ENCODE data around the gene LAMA2.

Gene LAMA2

DNA sequence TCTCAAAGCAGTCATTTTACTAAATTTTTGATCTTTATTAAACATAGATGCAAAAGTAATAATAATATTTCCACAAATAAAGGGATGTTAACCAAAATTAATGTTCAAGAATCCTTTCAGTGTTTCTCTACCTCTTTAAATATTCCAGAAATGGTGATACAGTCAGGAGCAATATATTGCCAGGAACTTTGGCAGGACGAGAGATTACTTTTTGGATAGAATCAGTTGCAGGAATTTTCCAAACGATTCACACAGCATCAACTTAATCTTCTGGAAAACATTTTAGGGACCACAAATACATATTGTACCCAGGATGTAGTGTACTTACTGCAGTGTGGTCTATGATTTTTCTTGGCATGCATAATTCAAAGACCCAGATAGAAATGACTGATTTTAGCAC is 125.7 kb downstream of the LAMA2 start:
- H3K27ac ChIP-seq (ENCODE audit: low read length, poor library complexity, severe bottlenecking) = no peak overlapping the region
- H3K4me3 ChIP-seq (ENCODE audit: insufficient read depth in 1 of 2, low read depth in 1 of 2, low read length in 2 of 2) = no peak overlapping the region
- no peak overlapping the region for H2BK120ac ChIP-seq (ENCODE audit: low read depth, low read length)
- H4K8ac ChIP-seq (ENCODE audit: low read length) = no peak overlapping the region
- no peaks in the 10 kb centered on the region for H3K36me3 ChIP-seq (ENCODE audit: control insufficient read depth in 1 of 2, insufficient read depth in 2 of 2, low read depth in 1 of 2, low read length in 2 of 2)
- no CpG with 5 or more reads among the region's 2 CpGs for WGBS
- no peaks in the 10 kb centered on the region for H3K9me3 ChIP-seq (ENCODE audit: control insufficient read depth, low read length)
- H2BK5ac ChIP-seq (ENCODE audit: low read depth, low read length, poor library complexity, severe bottlenecking) = no peak overlapping the region
- H3K14ac ChIP-seq (ENCODE audit: low read length in 2 of 2) = no peak overlapping the region
- no peak overlapping the region for H4K91ac ChIP-seq (ENCODE audit: low read length)
- H3K18ac ChIP-seq (ENCODE audit: low read depth in 1 of 2, low read length in 2 of 2) = no peak overlapping the region
- H3K4me1 ChIP-seq (ENCODE audit: control insufficient read depth, insufficient read depth, low read depth, low read length) = no peaks in the 10 kb centered on the region
- H2BK15ac ChIP-seq (ENCODE audit: low read depth, poor library complexity, severe bottlenecking) = no peak overlapping the region
- H3K9ac ChIP-seq (ENCODE audit: low read length) = no peak overlapping the region
- no peak for DNase-seq
- no peak overlapping the region for H3K4ac ChIP-seq (ENCODE audit: low read depth in 1 of 2, low read length in 2 of 2)
- H2AK5ac ChIP-seq (ENCODE audit: low read length, severe bottlenecking) = no peak overlapping the region
- H2AFZ ChIP-seq (ENCODE audit: low read depth, low read length) = no peak overlapping the region
- H3K4me2 ChIP-seq (ENCODE audit: low read length, poor library complexity, severe bottlenecking) = no peak overlapping the region
- H2BK12ac ChIP-seq (ENCODE audit: low read length in 2 of 2) = no peak overlapping the region
- no peaks in the 10 kb centered on the region for H3K79me1 ChIP-seq (replicated peaks; ENCODE audit: low read length, poor library complexity, severe bottlenecking)
- no peak overlapping the region for H3K23ac ChIP-seq (ENCODE audit: low read length in 2 of 2)
- H3K27me3 ChIP-seq (ENCODE audit: control insufficient read depth in 1 of 2, insufficient read depth in 1 of 2, low read length in 2 of 2) = no peaks in the 10 kb centered on the region

DNA sequence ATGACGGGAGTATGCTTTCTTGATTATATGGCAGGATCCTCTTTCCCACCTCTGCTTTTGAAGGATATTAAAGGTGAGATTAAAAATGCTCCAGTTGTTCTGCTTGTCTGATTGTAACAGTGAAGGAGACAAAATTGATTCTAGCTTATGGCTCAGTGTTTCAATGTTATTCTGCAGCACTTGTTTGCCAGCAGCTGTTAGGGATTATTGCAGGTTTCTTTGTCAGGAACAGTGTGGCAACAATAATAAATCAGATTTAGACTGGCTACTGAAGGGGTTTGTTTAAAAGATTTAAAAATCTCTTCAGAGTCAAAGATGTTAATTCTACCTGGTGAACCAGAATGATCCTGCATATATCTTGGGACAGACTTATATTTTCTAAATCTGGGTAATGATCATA is 126.9 kb downstream of the LAMA2 start:
- no peaks in the 10 kb centered on the region for H3K79me1 ChIP-seq (replicated peaks; ENCODE audit: low read length, poor library complexity, severe bottlenecking)
- 95% methylated on average over 1 of the region's 1 CpG for WGBS

DNA sequence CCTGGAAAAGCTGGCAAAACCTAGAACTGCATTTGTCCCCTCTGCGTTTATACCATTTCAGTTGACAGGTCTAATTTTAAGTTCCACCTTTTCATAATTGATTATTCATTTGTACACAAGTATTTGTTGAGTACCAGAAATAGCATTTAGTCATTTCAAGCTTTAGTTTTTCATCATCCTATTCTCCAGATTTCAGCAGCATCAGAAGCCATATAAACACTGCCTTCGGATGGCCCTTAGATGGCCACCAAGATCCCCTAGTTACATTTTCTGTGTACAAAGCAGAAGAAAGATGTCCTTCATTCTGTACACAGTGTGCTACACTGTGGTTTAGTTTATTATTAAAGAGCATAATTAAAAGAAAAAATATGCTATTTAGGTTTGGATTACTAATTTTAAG is 131.4 kb downstream of the LAMA2 start:
- H3K27me3 ChIP-seq (ENCODE audit: control insufficient read depth in 1 of 2, insufficient read depth in 1 of 2, low read length in 2 of 2) = no peaks in the 10 kb centered on the region
- H4K8ac ChIP-seq (ENCODE audit: low read length) = no peak overlapping the region
- H3K9me3 ChIP-seq (ENCODE audit: control insufficient read depth, low read length) = peaks cover 4% of the 10 kb centered on the region
- H2BK15ac ChIP-seq (ENCODE audit: low read depth, poor library complexity, severe bottlenecking) = no peak overlapping the region
- no peak overlapping the region for H3K4me3 ChIP-seq (ENCODE audit: insufficient read depth in 1 of 2, low read depth in 1 of 2, low read length in 2 of 2)
- no peak for DNase-seq
- H3K36me3 ChIP-seq (ENCODE audit: control insufficient read depth in 1 of 2, insufficient read depth in 2 of 2, low read depth in 1 of 2, low read length in 2 of 2) = no peaks in the 10 kb centered on the region
- no peak overlapping the region for H2AK5ac ChIP-seq (ENCODE audit: low read length, severe bottlenecking)
- no peak overlapping the region for H3K4me2 ChIP-seq (ENCODE audit: low read length, poor library complexity, severe bottlenecking)
- H3K4ac ChIP-seq (ENCODE audit: low read depth in 1 of 2, low read length in 2 of 2) = no peak overlapping the region
- H2BK120ac ChIP-seq (ENCODE audit: low read depth, low read length) = no peak overlapping the region
- H2BK12ac ChIP-seq (ENCODE audit: low read length in 2 of 2) = no peak overlapping the region
- H4K91ac ChIP-seq (ENCODE audit: low read length) = no peak overlapping the region
- no peaks in the 10 kb centered on the region for H3K4me1 ChIP-seq (ENCODE audit: control insufficient read depth, insufficient read depth, low read depth, low read length)
- no peaks in the 10 kb centered on the region for H3K79me1 ChIP-seq (replicated peaks; ENCODE audit: low read length, poor library complexity, severe bottlenecking)
- H3K27ac ChIP-seq (ENCODE audit: low read length, poor library complexity, severe bottlenecking) = no peak overlapping the region
- no peak overlapping the region for H3K14ac ChIP-seq (ENCODE audit: low read length in 2 of 2)
- H2BK5ac ChIP-seq (ENCODE audit: low read depth, low read length, poor library complexity, severe bottlenecking) = no peak overlapping the region
- no peak overlapping the region for H2AFZ ChIP-seq (ENCODE audit: low read depth, low read length)
- no peak overlapping the region for H3K18ac ChIP-seq (ENCODE audit: low read depth in 1 of 2, low read length in 2 of 2)
- no peak overlapping the region for H3K23ac ChIP-seq (ENCODE audit: low read length in 2 of 2)
- no peak overlapping the region for H3K9ac ChIP-seq (ENCODE audit: low read length)
- 86% methylated on average over 1 of the region's 2 CpGs for WGBS

More for the DNA sequence above, 126.9 kb downstream of the LAMA2 start:
- no peak overlapping the region for H2AFZ ChIP-seq (ENCODE audit: low read depth, low read length)
- no peak overlapping the region for H3K27ac ChIP-seq (ENCODE audit: low read length, poor library complexity, severe bottlenecking)
- no peak overlapping the region for H3K4me3 ChIP-seq (ENCODE audit: insufficient read depth in 1 of 2, low read depth in 1 of 2, low read length in 2 of 2)
- H3K4me1 ChIP-seq (ENCODE audit: control insufficient read depth, insufficient read depth, low read depth, low read length) = no peaks in the 10 kb centered on the region
- H3K4ac ChIP-seq (ENCODE audit: low read depth in 1 of 2, low read length in 2 of 2) = no peak overlapping the region
- H2BK15ac ChIP-seq (ENCODE audit: low read depth, poor library complexity, severe bottlenecking) = no peak overlapping the region
- H2BK120ac ChIP-seq (ENCODE audit: low read depth, low read length) = no peak overlapping the region
- H3K9me3 ChIP-seq (ENCODE audit: control insufficient read depth, low read length) = no peaks in the 10 kb centered on the region
- H3K23ac ChIP-seq (ENCODE audit: low read length in 2 of 2) = no peak overlapping the region
- no peak overlapping the region for H3K18ac ChIP-seq (ENCODE audit: low read depth in 1 of 2, low read length in 2 of 2)
- H3K27me3 ChIP-seq (ENCODE audit: control insufficient read depth in 1 of 2, insufficient read depth in 1 of 2, low read length in 2 of 2) = no peaks in the 10 kb centered on the region
- H4K8ac ChIP-seq (ENCODE audit: low read length) = no peak overlapping the region
- no peak overlapping the region for H2AK5ac ChIP-seq (ENCODE audit: low read length, severe bottlenecking)
- no peak overlapping the region for H3K4me2 ChIP-seq (ENCODE audit: low read length, poor library complexity, severe bottlenecking)
- no peak for DNase-seq
- no peak overlapping the region for H3K9ac ChIP-seq (ENCODE audit: low read length)
- H2BK12ac ChIP-seq (ENCODE audit: low read length in 2 of 2) = no peak overlapping the region
- no peak overlapping the region for H4K91ac ChIP-seq (ENCODE audit: low read length)
- no peaks in the 10 kb centered on the region for H3K36me3 ChIP-seq (ENCODE audit: control insufficient read depth in 1 of 2, insufficient read depth in 2 of 2, low read depth in 1 of 2, low read length in 2 of 2)
- H3K14ac ChIP-seq (ENCODE audit: low read length in 2 of 2) = no peak overlapping the region
- H2BK5ac ChIP-seq (ENCODE audit: low read depth, low read length, poor library complexity, severe bottlenecking) = no peak overlapping the region

DNA sequence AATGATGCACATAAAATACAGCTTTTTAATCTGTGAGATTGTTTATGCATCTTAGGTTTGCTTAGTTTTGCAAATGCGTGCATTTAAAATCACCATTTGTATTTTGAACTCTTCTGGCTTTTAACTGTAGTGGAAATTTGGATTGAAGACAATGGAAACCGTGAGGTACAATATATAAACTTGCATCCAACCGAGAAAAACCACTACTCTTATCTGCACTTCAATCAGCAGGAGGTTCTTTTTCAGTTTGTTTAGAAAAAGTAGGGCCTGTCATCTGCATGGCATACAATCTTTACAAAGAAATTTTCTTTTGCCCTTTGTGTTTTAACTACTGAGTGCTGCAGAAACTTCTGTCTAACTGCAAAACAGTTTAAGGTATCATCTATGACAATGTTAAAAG is 132.8 kb downstream of the LAMA2 start:
- Histone ChIP-seq H2BK15ac (ENCODE audit: low read depth, poor library complexity, severe bottlenecking) (no peak overlapping the region), H3K4ac (ENCODE audit: low read depth in 1 of 2, low read length in 2 of 2) (no peak overlapping the region), H3K23ac (ENCODE audit: low read length in 2 of 2) (no peak overlapping the region), H3K14ac (ENCODE audit: low read length in 2 of 2) (no peak overlapping the region), H3K79me1 (replicated peaks; ENCODE audit: low read length, poor library complexity, severe bottlenecking) (no peaks in the 10 kb centered on the region), H3K18ac (ENCODE audit: low read depth in 1 of 2, low read length in 2 of 2) (no peak overlapping the region), H3K9me3 (ENCODE audit: control insufficient read depth, low read length) (peaks cover 4% of the 10 kb centered on the region), H4K8ac (ENCODE audit: low read length) (no peak overlapping the region), H3K36me3 (ENCODE audit: control insufficient read depth in 1 of 2, insufficient read depth in 2 of 2, low read depth in 1 of 2, low read length in 2 of 2) (no peaks in the 10 kb centered on the region), H3K4me1 (ENCODE audit: control insufficient read depth, insufficient read depth, low read depth, low read length) (no peaks in the 10 kb centered on the region), H2AFZ (ENCODE audit: low read depth, low read length) (no peak overlapping the region), H3K27ac (ENCODE audit: low read length, poor library complexity, severe bottlenecking) (no peak overlapping the region), H3K4me2 (ENCODE audit: low read length, poor library complexity, severe bottlenecking) (no peak overlapping the region), H2BK5ac (ENCODE audit: low read depth, low read length, poor library complexity, severe bottlenecking) (no peak overlapping the region), H2BK120ac (ENCODE audit: low read depth, low read length) (no peak overlapping the region), H3K27me3 (ENCODE audit: control insufficient read depth in 1 of 2, insufficient read depth in 1 of 2, low read length in 2 of 2) (no peaks in the 10 kb centered on the region), H3K9ac (ENCODE audit: low read length) (no peak overlapping the region), H2AK5ac (ENCODE audit: low read length, severe bottlenecking) (no peak overlapping the region), H2BK12ac (ENCODE audit: low read length in 2 of 2) (no peak overlapping the region), H3K4me3 (ENCODE audit: insufficient read depth in 1 of 2, low read depth in 1 of 2, low read length in 2 of 2) (no peak overlapping the region), H4K91ac (ENCODE audit: low read length) (no peak overlapping the region)
- DNase-seq = no peak
- WGBS = 100% methylated on average over 1 of the region's 3 CpGs

Data from mesenchymal stem cell (in vitro differentiated cells and primary cell).